ENCODE data around the gene HPCAL1. TPM values are rescaled to one million over a fixed set of nuclear protein-coding genes. Genes with fewer than 3 reads are reported as not detected.

The HPCAL1 gene
- total RNA-seq, 1 donor from 2014 or later = 34.6 TPM

GRCh38 chr2:10449838-10450691, 147.4 kb downstream of the HPCAL1 start:
- Mint-ChIP-seq H3K9me3 (ENCODE audit: unreplicated experiment) (no peaks in the 10 kb centered on the region), H3K36me3 (ENCODE audit: low read depth, unreplicated experiment) (no peaks in the 10 kb centered on the region), H3K27me3 (ENCODE audit: unreplicated experiment) (peaks cover 13% of the 10 kb centered on the region), H3K27ac (ENCODE audit: unreplicated experiment) (no peak overlapping the region), H3K4me1 (ENCODE audit: unreplicated experiment) (peaks cover 4% of the 10 kb centered on the region), H3K4me3 (ENCODE audit: unreplicated experiment) (no peak overlapping the region)
- no peak for DNase-seq (ENCODE audit: low spot score)
- TF ChIP-seq CTCF (IDR thresholded peaks at IDR 0.05; ENCODE audit: unreplicated experiment) = no peak

GRCh38 chr2:10451819-10452218, 149.1 kb downstream of the HPCAL1 start:
- no peak for TF ChIP-seq CTCF (IDR thresholded peaks at IDR 0.05; ENCODE audit: unreplicated experiment)
- peaks cover 19% of the 10 kb centered on the region for H3K27me3 Mint-ChIP-seq (ENCODE audit: unreplicated experiment)
- no peak overlapping the region for H3K4me3 Mint-ChIP-seq (ENCODE audit: unreplicated experiment)
- H3K4me1 Mint-ChIP-seq (ENCODE audit: unreplicated experiment) = peaks cover 4% of the 10 kb centered on the region
- DNase-seq (ENCODE audit: low spot score) = no peak
- no peaks in the 10 kb centered on the region for H3K9me3 Mint-ChIP-seq (ENCODE audit: unreplicated experiment)
- peaks cover 4% of the 10 kb centered on the region for H3K36me3 Mint-ChIP-seq (ENCODE audit: low read depth, unreplicated experiment)
- no peak overlapping the region for H3K27ac Mint-ChIP-seq (ENCODE audit: unreplicated experiment)

GRCh38 chr2:10452312-10452711, 149.6 kb downstream of the HPCAL1 start:
- Mint-ChIP-seq H3K9me3 (ENCODE audit: unreplicated experiment) (no peaks in the 10 kb centered on the region), H3K27ac (ENCODE audit: unreplicated experiment) (no peak overlapping the region), H3K4me1 (ENCODE audit: unreplicated experiment) (peaks cover 2% of the 10 kb centered on the region), H3K4me3 (ENCODE audit: unreplicated experiment) (no peak overlapping the region), H3K27me3 (ENCODE audit: unreplicated experiment) (peaks cover 15% of the 10 kb centered on the region), H3K36me3 (ENCODE audit: low read depth, unreplicated experiment) (peaks cover 4% of the 10 kb centered on the region)
- TF ChIP-seq CTCF (IDR thresholded peaks at IDR 0.05; ENCODE audit: unreplicated experiment) = no peak
- no peak for DNase-seq (ENCODE audit: low spot score)

- Mint-ChIP-seq H3K9me3 (ENCODE audit: unreplicated experiment) (no peaks in the 10 kb centered on the region), H3K4me3 (ENCODE audit: unreplicated experiment) (no peak overlapping the region), H3K27me3 (ENCODE audit: unreplicated experiment) (peaks cover 13% of the 10 kb centered on the region), H3K27ac (ENCODE audit: unreplicated experiment) (no peak overlapping the region), H3K36me3 (ENCODE audit: low read depth, unreplicated experiment) (peaks cover 4% of the 10 kb centered on the region), H3K4me1 (ENCODE audit: unreplicated experiment) (no peaks in the 10 kb centered on the region)
- TF ChIP-seq CTCF (IDR thresholded peaks at IDR 0.05; ENCODE audit: unreplicated experiment) = no peak
- no peak for DNase-seq (ENCODE audit: low spot score)
Measured at GRCh38 chr2:10452956-10453904, 150.5 kb downstream of the HPCAL1 start.

Data from endothelial cell (in vitro differentiated cells).